NCI-H446 (cell line): Measurements from ENCODE around the gene CADM1.

Experiments
- DNase-seq, 2 experiments: peaks; one replicate each; lab custom pipeline; 2025; lab: John Stamatoyannopoulos, UW

CADM1 gene

GRCh38 chr11:115151010-115151409, 353.2 kb downstream of the CADM1 start:
- peak; percentile 25 to 56 for DNase-seq

- no peak for DNase-seq
Measured at GRCh38 chr11:115148691-115149090, 355.5 kb downstream of the CADM1 start.

- no peak for DNase-seq
Measured at GRCh38 chr11:115148101-115148500, 356.1 kb downstream of the CADM1 start.

- DNase-seq: no peak
Measured at GRCh38 chr11:115147243-115147807, 356.9 kb downstream of the CADM1 start.

GRCh38 chr11:115146425-115146824, 357.8 kb downstream of the CADM1 start:
- DNase-seq: no peak

- DNase-seq: peak in 1 of 2 experiments; percentile 83
Measured at GRCh38 chr11:115145324-115145723, 358.9 kb downstream of the CADM1 start.

- DNase-seq: peak; percentile 83 to 90
Measured at GRCh38 chr11:115144914-115145313, 359.3 kb downstream of the CADM1 start.

GRCh38 chr11:115144014-115144413, 360.2 kb downstream of the CADM1 start:
- no peak for DNase-seq

GRCh38 chr11:115141231-115142114, 362.7 kb downstream of the CADM1 start:
- peak; percentile 95 to 97 for DNase-seq

GRCh38 chr11:115135936-115136335, 368.3 kb downstream of the CADM1 start:
- DNase-seq: no peak

GRCh38 chr11:115134926-115135325, 369.3 kb downstream of the CADM1 start:
- no peak for DNase-seq

GRCh38 chr11:115133475-115134209, 370.6 kb downstream of the CADM1 start:
- no peak for DNase-seq

GRCh38 chr11:115132436-115133228, 371.6 kb downstream of the CADM1 start:
- DNase-seq: no peak

- no peak for DNase-seq
Measured at GRCh38 chr11:115129473-115130289, 374.5 kb downstream of the CADM1 start.

- DNase-seq: no peak
Measured at GRCh38 chr11:115128226-115128625, 376.0 kb downstream of the CADM1 start.

GRCh38 chr11:115127790-115128189, 376.4 kb downstream of the CADM1 start:
- DNase-seq: no peak

- no peak for DNase-seq
Measured at GRCh38 chr11:115126515-115127208, 377.6 kb downstream of the CADM1 start.

GRCh38 chr11:115126092-115126491, 378.1 kb downstream of the CADM1 start:
- DNase-seq: no peak

GRCh38 chr11:115124786-115125185, 379.4 kb downstream of the CADM1 start:
- no peak for DNase-seq

- DNase-seq: no peak
Measured at GRCh38 chr11:115123641-115124040, 380.6 kb downstream of the CADM1 start.
